GM19395 (cell line): ENCODE results near the gene CLCN4.
A peak's percentile ranks its signal among the peaks of the same experiment; 100 is the strongest.

ENCODE experiments used
- ATAC-seq: cut with Tn5 transposase; IDR thresholded peaks from one replicate; pipeline ENCODE4 v1.9.1; 2021; ENCODE audit warnings: mild to moderate bottlenecking, moderate library complexity; ENCODE audit not compliant: unreplicated experiment

Gene CLCN4

GRCh38 chrX:10129229-10129628 is 27.5 kb upstream of the CLCN4 start:
- ATAC-seq: no peak

DNA sequence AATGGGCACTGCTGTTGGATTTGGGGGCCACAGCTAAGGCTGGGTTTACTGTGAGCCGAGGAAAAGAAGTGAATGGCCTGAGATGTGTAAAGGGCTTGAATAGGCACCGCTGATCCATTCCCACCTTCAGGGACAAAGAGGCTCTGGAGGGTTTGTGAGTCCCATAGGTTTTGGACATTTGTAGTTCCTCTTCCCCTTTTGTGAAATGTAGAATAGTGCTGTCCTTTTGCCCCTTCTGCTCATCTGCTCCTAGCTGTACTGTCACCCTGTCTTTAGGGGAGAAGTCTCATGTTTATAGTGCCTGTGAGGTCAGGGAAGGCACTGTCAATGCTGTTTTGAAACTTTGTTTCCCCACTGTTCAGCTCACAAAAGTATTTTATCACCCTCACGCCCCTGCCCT is 26.4 kb upstream of the CLCN4 start:
- no peak for ATAC-seq

GRCh38 chrX:10133980-10134676 is 22.6 kb upstream of the CLCN4 start:
- no peak for ATAC-seq

DNA sequence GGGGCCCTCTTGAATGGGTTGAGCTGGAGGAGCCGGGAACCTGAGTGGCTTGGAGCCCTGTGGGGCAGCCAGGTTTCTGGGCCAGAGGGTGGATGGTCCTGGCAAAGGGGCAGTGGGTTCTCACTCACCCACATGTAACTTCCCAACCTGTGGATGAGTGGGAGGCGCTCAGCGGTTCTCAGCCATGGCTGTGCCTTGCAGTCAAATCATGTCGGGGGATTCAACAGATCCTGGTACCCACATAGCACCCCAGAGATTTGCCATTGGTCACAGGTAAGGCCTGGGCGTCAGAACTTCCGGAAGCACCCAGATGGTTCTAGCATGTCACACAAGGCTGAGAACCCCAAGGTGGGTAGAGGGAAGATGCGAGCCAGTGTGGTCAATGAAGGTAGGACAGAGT is 21.9 kb upstream of the CLCN4 start:
- ATAC-seq: no peak

GRCh38 chrX:10135561-10136399 is 21.0 kb upstream of the CLCN4 start:
- ATAC-seq: no peak

DNA sequence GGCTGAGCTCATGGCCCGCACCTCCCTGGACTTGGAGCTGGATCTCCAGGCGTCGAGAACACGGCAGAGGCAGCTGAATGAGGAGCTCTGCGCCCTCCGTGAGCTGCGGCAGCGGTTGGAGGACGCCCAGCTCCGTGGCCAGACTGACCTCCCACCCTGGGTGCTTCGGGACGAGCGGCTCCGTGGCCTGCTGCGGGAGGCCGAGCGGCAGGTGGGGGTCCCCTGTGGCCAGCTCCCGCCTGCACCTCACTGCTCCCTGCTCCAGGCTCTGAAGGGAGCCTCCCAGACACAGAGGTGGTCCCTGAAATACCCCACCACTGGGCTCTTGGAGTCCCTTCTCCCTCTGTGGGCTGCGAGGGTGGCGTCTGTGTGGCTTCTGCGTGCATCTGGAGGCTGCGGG is 18.0 kb upstream of the CLCN4 start:
- no peak for ATAC-seq

DNA sequence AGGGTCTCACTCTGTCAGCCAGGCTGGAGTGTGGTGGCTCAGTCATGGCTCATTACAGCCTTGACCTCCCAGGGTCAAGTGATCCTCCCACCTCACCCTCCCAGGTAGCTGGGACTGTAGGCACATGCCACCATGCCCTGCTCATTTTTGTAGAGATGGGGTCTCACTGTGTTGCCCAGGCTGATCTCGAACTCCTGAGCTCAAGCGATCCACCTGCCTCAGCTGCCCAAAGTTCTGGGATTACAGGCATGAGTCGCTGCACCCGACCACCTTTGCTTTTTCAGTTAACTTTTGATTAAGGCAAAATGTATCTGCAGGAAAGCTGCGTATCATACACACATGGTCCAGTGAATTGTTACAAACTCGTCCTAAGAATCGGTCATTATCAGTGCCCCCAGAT is 16.5 kb upstream of the CLCN4 start:
- no peak for ATAC-seq

DNA sequence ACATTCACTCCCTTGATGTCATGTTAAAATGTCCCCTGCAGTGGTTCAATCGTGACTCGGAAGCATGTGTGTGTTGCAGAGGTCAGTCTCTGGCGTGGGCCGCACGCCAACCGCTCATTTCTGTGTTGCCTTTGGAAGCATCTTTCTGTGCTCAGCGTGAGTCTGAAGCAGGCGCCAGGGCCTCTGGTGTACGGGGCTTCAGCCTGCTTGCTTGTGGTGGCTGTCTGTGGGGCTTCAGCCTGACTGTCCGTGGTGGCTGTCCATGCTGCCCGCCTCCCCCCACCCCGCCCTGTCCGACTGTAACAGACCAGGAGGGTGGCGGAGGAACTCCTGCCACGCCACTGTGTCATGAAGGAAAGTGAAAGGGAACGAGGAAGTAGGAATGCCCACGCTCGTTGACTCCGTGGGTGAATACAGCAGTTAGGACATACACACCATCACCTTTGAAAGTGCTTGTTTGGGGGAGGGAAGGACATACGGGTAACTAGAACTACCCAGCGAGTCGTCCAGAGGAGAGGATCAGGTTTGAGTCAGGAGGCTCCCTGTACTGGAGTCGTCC is 14.7 kb upstream of the CLCN4 start:
- ATAC-seq: no peak

- no peak for ATAC-seq
Observed at GRCh38 chrX:10143071-10143983, 13.4 kb upstream of the CLCN4 start.

- ATAC-seq: no peak
Observed at GRCh38 chrX:10146346-10146745, 10.4 kb upstream of the CLCN4 start.

- ATAC-seq: no peak
Observed at GRCh38 chrX:10152086-10152485, 4.7 kb upstream of the CLCN4 start.

GRCh38 chrX:10155137-10155536 is 1.6 kb upstream of the CLCN4 start:
- no peak for ATAC-seq

DNA sequence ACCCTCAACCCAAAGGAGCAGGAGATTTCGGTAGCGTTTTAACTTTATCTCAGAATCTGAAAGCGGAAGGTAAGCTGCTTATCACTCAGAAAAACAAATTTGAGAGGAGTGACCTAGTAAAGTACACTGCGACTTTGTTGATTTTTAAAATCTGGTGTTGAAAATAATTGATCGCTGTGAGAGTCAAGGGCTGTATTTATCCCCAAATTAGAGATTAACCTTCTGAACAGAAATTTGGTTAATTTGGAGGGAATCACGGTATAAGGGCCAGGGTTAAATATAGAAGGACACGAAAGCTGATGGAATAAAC is 212 bp downstream of the CLCN4 start:
- peak; percentile 13 for ATAC-seq

- ATAC-seq: no peak
Observed at GRCh38 chrX:10157543-10157942, 768 bp downstream of the CLCN4 start.

- no peak for ATAC-seq
Observed at GRCh38 chrX:10158279-10159144, 1.7 kb downstream of the CLCN4 start.

DNA sequence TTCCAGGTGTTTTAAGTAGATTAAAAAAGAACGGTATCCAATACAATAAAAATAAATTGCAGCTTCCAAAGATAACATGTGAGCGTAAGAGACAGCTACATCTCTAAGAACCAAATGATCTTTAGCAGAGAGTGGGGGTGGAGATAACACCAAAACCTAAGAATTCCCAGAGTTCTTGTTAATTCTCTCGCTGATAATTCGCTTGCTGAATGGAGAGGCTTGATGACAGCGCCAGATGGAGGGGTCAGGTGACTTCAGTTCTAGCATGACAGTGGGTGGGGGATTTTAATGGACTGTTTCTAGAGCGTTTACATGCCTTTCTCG is 2.3 kb downstream of the CLCN4 start:
- no peak for ATAC-seq

DNA sequence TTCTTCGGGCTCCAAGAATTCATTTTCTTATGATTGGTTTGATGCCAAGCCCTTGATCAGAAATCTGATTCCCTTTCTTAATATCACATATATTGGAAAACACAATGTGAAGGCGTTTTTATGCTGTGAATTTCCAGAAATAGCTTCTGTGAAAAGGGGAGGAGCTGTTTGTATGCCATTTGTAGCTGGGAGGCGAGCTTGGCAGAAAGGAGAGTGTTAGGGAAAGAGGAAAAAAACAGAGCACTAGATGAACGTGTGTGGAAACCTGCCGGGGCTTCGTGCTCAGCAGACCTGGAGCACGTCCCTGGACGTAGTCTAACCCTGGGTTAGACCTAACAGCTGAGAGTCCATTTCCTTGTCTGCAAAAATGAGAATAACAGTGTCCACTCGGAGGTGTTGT is 3.4 kb downstream of the CLCN4 start:
- ATAC-seq: no peak

DNA sequence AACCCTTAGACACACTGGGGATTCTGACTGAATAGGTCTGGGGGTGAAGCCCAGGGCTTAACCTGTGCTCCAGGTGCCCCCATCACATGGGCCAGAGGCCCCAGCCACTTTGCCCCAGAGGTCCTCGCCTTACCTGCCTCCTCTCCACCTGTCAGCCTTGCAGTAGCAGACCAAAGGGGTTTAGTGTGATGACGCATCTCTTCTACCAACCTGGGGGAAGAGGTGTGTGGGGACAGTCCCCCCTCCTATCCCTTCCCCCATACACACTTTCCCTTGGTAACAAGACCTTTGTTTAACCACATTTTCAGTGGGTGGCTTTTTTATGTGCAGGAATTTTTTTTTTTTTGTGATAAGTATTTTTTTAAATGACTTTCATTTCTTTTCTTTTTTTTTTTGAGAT is 6.3 kb downstream of the CLCN4 start:
- ATAC-seq: no peak

DNA sequence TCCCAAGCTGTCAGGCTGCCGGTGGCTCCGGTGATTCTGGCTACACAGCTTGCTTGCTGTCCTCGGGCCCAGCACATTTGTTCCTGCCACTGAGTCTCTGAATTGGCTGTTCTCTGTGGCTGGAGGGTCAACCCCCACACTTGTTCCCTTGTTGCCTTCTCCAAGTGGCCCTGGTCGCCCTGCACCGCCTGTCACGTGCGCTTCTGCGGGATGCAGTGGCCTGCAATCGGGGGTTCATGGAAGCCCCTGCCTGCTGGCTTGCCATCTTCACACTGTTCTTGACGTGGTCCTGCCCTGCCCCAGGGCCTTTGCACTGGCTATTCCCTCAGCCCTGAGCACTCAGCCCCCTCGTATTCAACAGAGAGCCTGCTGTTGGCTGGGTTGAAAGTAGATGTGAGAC is 8.1 kb downstream of the CLCN4 start:
- no peak for ATAC-seq

DNA sequence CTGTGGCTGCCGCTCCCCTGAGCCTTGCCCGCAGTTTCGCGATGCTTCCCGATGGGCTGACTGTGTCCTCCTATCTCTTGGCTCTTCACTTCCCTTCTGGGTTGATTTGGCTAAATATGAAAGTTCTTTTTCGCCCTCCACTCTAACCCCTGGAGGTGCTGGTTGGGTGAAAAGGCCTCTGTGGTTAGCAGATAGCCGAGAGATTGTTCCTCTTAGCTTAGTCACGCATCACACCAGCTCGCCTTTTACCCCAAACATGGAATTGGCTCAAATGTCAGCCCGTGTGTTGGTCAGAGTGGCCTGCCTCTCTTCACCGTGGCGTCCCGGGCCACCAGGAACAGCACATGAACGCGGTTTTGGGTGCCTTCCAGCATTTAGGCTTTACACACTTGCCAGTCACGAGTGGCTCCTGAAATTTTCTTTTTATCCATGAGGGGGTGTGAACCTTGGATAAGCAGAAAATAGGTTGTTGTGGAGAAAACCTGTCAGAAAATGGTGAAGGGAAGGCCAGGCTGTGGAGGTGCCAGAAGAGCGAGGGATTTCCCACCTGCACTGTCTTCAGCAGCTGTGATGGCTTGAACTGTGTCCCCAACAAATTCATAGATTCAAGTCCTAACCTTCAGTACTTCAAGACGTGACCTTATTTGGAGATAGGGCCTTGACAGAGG is 8.9 kb downstream of the CLCN4 start:
- ATAC-seq: no peak
